HFF-Myc (cell line): ENCODE results near the gene RNU5D-1.

Experiments used
- DNase-seq: peaks from one replicate; pipeline ENCODE4 v3.0.0-alpha.2; 2011; ENCODE audit warnings: low read depth; ENCODE audit errors: extremely low read depth
- H3K4me3 ChIP-seq: replicated peaks from 2 replicates; pipeline ENCODE4 v1.5.1; 2011; ENCODE audit warnings: low read depth, mild to moderate bottlenecking, control low read depth, low read length
- CTCF ChIP-seq: IDR thresholded peaks from 2 replicates; pipeline ENCODE4 v1.5.1; 2012; ENCODE audit warnings: mild to moderate bottlenecking, low read depth, low read length, control low read depth; ENCODE audit errors: missing control alignments

RNU5D-1 gene

GRCh38 chr1:44698138-44698537 is 32.8 kb downstream of the RNU5D-1 start:
- no peak overlapping the region for H3K4me3 ChIP-seq
- no peak for DNase-seq
- no peak for TF ChIP-seq CTCF

GRCh38 chr1:44696789-44697345 is 34.1 kb downstream of the RNU5D-1 start:
- no peak overlapping the region for H3K4me3 ChIP-seq
- TF ChIP-seq CTCF = no peak
- no peak for DNase-seq

- no peak for DNase-seq
- TF ChIP-seq CTCF = no peak
- H3K4me3 ChIP-seq = no peak overlapping the region
These were observed 34.9 kb downstream of the RNU5D-1 start for GRCh38 chr1:44696101-44696500.

- DNase-seq = no peak
- TF ChIP-seq CTCF = no peak
- H3K4me3 ChIP-seq = no peak overlapping the region
These were observed 35.3 kb downstream of the RNU5D-1 start for GRCh38 chr1:44695671-44696070.

- TF ChIP-seq CTCF = no peak
- no peak for DNase-seq
- no peak overlapping the region for H3K4me3 ChIP-seq
These were observed 36.0 kb downstream of the RNU5D-1 start for GRCh38 chr1:44694863-44695478.

GRCh38 chr1:44693900-44694299 is 37.1 kb downstream of the RNU5D-1 start:
- no peak for DNase-seq
- no peak for TF ChIP-seq CTCF
- H3K4me3 ChIP-seq = no peak overlapping the region

GRCh38 chr1:44693159-44693558 is 37.8 kb downstream of the RNU5D-1 start:
- TF ChIP-seq CTCF = no peak

More at GRCh38 chr1:44693159-44693558, 37.8 kb downstream of the RNU5D-1 start:
- DNase-seq = no peak
- H3K4me3 ChIP-seq = no peak overlapping the region
